Lower lobe of right lung (tissue), 2 donors: ENCODE results near the gene HPCAL1. TPM values are rescaled to one million over a fixed set of nuclear protein-coding genes. Genes with fewer than 3 reads are reported as not detected.
"Not testable (repeated sequence)": the region's sequence is repeated elsewhere in the genome, so short reads cannot be mapped to it uniquely, and the experiment has no call there.

Experiments
- ATAC-seq, 2 donors: fragments of 200-7000 bp; cut with Tn5 transposase; one replicate each; pipeline ENCODE4 v1.9.1; 2020 to 2022; ENCODE audit warnings: mild to moderate bottlenecking in 2 of 2, moderate library complexity in 2 of 2
- DNase-seq: peaks from one replicate; pipeline ENCODE4 v3.0.0-alpha.2; 2020
- H3K27ac ChIP-seq: fragments of 200-600 bp; one replicate; pipeline ENCODE4 v1.8.0; 2022
- H3K27me3 ChIP-seq: fragments of 200-600 bp; one replicate; pipeline ENCODE4 v1.8.0; 2022; ENCODE audit warnings: low read depth
- H3K36me3 ChIP-seq: fragments of 200-600 bp; one replicate; pipeline ENCODE4 v1.8.0; 2022; ENCODE audit warnings: mild to moderate bottlenecking
- H3K4me1 ChIP-seq: fragments of 200-600 bp; one replicate; pipeline ENCODE4 v1.8.0; 2022
- H3K4me3 ChIP-seq: fragments of 200-600 bp; one replicate; pipeline ENCODE4 v1.8.0; 2022; ENCODE audit warnings: mild to moderate bottlenecking
- H3K9me3 ChIP-seq: fragments of 200-600 bp; one replicate; pipeline ENCODE4 v1.8.0; 2022
- intact Hi-C: fragments of 100-400 bp; cut with DNase I; formaldehyde crosslinking; loops from one replicate; pipeline ENCODE4 v1.11.0; 2022
- total RNA-seq: library from RNA; stranded (reverse); fragmentation: NEBNext Ultra II Directional; extraction: Animal tissue kit (Norgen Biotek cat#: 25700); gene quantifications from one replicate; pipeline ENCODE4 v1.2.1, GENCODE V29; 2021
- TF ChIP-seq, protein P1 (sequence below): fragments of 200-600 bp; IDR thresholded peaks from one replicate; pipeline ENCODE4 v1.8.0; 2022; ENCODE audit warnings: antibody characterized with exemption, mild to moderate bottlenecking
- donor health status: DM: no; HTN: yes; CAD: no; lungs with severe emphysema.

The HPCAL1 gene
- total RNA-seq, 1 donor from 2014 or later: 132 TPM

DNA sequence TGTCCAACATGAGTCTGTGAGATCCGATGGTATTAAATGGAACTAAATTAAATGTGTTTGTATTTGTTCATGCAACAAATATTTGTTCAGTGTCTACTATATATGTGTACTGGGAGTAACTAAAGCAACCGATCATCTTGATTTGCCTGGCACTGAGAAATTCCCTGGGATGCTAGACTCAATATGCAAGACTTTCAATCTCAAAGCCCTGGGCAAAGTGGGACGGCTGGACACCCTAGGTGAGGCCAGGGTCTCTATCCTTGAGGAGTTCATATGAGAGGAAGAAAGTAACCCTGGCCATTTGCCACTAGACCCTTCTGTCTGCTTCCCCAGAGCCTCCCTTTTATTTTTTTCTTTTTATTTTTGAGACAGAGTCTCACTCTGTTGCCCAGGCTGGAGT lies 44.0 kb upstream of the HPCAL1 start:
- H3K27me3 ChIP-seq: no peaks in the 10 kb centered on the region
- H3K4me3 ChIP-seq: no peak overlapping the region
- TF ChIP-seq, protein P1, sequence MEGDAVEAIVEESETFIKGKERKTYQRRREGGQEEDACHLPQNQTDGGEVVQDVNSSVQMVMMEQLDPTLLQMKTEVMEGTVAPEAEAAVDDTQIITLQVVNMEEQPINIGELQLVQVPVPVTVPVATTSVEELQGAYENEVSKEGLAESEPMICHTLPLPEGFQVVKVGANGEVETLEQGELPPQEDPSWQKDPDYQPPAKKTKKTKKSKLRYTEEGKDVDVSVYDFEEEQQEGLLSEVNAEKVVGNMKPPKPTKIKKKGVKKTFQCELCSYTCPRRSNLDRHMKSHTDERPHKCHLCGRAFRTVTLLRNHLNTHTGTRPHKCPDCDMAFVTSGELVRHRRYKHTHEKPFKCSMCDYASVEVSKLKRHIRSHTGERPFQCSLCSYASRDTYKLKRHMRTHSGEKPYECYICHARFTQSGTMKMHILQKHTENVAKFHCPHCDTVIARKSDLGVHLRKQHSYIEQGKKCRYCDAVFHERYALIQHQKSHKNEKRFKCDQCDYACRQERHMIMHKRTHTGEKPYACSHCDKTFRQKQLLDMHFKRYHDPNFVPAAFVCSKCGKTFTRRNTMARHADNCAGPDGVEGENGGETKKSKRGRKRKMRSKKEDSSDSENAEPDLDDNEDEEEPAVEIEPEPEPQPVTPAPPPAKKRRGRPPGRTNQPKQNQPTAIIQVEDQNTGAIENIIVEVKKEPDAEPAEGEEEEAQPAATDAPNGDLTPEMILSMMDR: no peak
- H3K36me3 ChIP-seq: no peaks in the 10 kb centered on the region
- H3K9me3 ChIP-seq: no peaks in the 10 kb centered on the region
- DNase-seq (no peak), ATAC-seq (no peak)
- H3K27ac ChIP-seq: no peak overlapping the region
- peaks cover 2% of the 10 kb centered on the region for H3K4me1 ChIP-seq
- intact Hi-C loops: no loop called here

DNA sequence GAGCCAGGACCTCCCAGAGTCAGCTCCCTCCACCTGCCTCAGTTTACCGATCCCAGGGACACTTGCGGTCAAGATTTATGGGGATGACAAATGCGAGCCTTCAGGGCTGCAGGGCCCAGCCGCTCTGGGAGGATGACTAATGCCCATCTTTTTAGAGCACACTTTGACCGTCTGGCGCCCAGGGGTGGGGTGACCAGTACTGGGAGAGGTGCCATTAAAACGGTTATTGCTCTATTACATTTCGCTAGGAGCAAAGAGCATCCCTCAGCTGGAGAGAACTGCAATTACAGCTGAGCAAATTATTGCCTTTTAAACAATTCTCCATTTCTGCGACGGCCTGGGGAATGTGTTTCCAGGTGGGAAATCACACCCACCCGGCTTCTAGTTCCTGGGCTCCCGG lies 42.6 kb upstream of the HPCAL1 start:
- Histone ChIP-seq H3K27me3 (no peaks in the 10 kb centered on the region), H3K9me3 (no peaks in the 10 kb centered on the region), H3K27ac (no peak overlapping the region), H3K4me3 (no peak overlapping the region), H3K4me1 (no peaks in the 10 kb centered on the region), H3K36me3 (no peaks in the 10 kb centered on the region)
- intact Hi-C loops: no loop called here
- TF ChIP-seq, protein P1: no peak
- ATAC-seq: no peak
- peak; percentile 24 for DNase-seq

DNA sequence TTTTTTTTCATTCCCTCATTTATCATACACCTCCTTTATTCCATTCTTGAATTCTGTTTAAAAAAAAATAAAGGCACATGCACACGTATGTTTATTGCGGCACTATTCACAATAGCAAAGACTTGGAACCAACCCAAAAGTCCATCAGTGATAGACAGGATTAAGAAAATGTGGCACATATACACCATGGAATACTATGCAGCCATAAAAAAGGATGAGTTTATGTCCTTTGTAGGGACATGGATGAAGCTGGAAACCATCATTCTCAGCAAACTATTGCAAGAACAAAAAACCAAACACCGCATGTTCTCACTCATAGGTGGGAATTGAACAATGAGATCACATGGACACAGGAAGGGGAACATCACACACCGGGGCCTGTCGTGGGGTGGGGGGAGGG lies 39.2 kb upstream of the HPCAL1 start:
- ATAC-seq, H3K27ac ChIP-seq, H3K27me3 ChIP-seq, DNase-seq, H3K9me3 ChIP-seq, H3K4me1 ChIP-seq, H3K4me3 ChIP-seq, intact Hi-C loops, H3K36me3 ChIP-seq: not testable (repeated sequence)

DNA sequence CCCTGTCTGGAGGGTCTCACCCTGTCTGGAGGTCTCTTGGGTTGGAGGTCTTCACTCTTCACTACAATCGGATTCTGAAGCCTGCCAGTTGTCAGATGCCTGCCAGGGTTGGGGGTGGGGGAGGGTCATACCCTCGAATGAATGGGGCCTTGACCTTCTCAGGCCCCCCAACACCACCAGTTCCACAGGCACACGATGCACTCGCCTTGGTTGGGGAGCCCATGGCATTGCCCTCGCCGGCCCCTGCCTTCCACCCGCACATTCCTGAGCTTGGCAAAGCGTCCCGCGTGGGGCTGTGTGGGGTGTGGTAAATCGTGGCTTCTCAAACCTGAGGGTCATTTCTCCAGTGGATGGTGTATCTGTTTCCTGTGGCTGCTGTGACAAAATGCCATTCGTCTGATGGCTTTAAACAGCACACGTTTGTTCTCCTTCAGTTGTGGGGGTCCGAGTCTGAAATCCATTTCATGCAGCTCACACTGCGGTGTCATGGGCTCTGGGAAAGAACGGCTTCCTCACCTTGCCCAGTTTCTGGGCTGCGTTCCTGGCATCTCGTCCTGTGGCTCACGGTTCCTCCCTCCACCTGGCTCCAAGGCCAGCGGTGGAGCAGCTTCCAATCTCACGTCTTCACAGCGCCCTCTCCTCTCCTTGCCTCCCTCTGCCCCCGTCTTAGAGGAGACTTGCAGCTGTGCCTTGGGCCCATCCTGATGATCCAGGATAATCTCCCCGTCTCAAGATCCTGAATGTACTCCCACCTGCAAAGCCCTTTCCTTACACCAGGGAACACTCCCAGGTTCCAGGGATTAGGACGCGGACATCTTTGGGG lies 38.0 kb upstream of the HPCAL1 start:
- Histone ChIP-seq H3K27ac (no peak overlapping the region), H3K4me3 (no peak overlapping the region), H3K9me3 (no peaks in the 10 kb centered on the region), H3K4me1 (peaks cover 5% of the 10 kb centered on the region), H3K27me3 (no peaks in the 10 kb centered on the region), H3K36me3 (no peaks in the 10 kb centered on the region)
- DNase-seq (peak; percentile 24), ATAC-seq (no peak)
- TF ChIP-seq, protein P1: no peak
- intact Hi-C loops: no loop called here

DNA sequence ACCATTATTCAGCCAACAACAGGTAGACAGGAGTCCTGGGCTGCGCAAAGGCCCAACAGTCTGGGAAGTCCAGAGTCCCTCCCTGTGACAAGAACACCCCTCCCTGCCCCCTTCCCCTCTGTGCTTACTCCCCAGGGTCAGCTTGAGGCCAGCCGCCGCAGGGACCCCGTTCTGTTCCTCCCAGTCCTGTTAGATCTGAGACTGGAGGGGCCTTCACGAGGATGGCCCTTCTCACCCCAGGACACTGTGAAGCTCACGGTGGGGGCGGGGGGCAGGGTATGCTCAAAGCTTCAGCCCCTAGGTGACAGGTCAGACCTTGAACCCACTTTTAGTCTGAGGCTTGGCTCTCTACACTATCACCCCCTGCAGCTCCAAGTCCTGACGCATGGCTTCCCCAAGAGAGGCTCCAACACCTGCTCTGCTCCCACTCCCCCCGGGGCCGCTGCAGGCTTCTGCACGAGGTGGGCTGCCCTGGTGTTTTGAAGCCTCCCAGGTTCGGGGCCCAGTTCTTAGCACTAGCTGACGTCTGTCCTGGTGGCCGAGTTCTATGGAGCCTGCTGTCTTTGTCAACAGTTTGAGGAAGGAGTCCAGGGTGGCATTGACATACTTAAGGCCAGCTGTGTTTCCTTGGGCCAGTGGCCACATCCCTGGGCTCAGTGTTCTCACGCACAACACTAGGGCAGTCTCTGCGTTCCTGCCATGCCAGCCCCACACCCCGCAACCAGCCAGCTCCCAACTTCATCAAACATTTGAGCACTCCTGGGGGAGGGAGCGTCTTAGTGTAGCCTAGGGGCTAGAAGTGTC lies 37.2 kb upstream of the HPCAL1 start:
- peak; percentile 41 for DNase-seq
- Histone ChIP-seq H3K27ac (no peak overlapping the region), H3K36me3 (no peaks in the 10 kb centered on the region), H3K27me3 (no peaks in the 10 kb centered on the region), H3K9me3 (no peaks in the 10 kb centered on the region), H3K4me1 (peaks cover 13% of the 10 kb centered on the region), H3K4me3 (no peak overlapping the region)
- intact Hi-C loops: no loop called here
- ATAC-seq: no peak
- TF ChIP-seq, protein P1: no peak

DNA sequence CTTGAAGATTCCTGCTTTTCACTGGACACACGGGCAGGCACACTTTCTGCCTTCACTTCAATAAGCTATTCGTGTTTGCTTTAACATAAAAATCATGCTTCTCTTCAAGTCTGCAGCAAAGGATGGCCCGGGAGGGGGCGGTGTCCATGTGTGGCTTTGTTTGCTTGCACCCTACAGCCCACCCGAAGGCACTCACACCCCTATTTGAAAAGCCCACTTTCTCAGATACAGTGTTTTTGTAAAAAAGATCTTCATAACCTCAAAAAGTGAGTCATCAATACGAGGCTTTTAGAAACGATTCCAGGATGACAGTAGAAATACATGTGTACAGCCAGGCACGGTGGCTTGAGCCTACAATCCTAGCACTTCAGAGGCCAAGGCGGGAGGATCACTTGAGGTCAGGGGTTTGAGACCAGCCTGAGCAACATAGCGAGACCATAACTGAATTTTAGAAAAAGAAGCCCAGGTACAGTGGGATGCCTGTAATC lies 36.5 kb upstream of the HPCAL1 start:
- TF ChIP-seq, protein P1: no peak
- H3K27me3 ChIP-seq: no peaks in the 10 kb centered on the region
- H3K9me3 ChIP-seq: no peaks in the 10 kb centered on the region
- intact Hi-C loops: no loop called here
- DNase-seq (no peak), ATAC-seq (no peak)
- H3K4me3 ChIP-seq: no peak overlapping the region
- H3K27ac ChIP-seq: no peak overlapping the region
- H3K36me3 ChIP-seq: no peaks in the 10 kb centered on the region
- H3K4me1 ChIP-seq: peaks cover 19% of the 10 kb centered on the region
